ENCODE data around the gene WSCD1.

DNA sequence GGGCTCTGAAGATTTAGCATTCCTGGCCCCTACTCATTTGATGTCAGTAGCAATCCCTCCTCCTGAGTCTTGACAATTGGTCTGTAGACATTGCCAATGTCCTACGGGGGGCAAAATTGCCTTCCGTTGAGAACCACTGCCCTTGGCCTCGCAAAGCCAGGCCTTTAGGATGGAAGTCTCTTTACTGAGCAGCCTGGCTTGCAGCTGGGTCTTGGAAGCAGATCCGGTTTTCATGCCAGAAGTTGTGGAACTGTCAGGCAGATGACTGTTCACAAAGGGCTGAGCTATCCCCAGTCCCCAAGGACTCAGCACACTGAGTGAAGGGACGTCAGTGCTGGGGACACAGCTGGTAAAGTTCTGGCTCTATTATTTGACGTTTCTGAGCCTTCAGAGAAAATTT lies 83.2 kb downstream of the WSCD1 start:
- TF ChIP-seq, protein P1, sequence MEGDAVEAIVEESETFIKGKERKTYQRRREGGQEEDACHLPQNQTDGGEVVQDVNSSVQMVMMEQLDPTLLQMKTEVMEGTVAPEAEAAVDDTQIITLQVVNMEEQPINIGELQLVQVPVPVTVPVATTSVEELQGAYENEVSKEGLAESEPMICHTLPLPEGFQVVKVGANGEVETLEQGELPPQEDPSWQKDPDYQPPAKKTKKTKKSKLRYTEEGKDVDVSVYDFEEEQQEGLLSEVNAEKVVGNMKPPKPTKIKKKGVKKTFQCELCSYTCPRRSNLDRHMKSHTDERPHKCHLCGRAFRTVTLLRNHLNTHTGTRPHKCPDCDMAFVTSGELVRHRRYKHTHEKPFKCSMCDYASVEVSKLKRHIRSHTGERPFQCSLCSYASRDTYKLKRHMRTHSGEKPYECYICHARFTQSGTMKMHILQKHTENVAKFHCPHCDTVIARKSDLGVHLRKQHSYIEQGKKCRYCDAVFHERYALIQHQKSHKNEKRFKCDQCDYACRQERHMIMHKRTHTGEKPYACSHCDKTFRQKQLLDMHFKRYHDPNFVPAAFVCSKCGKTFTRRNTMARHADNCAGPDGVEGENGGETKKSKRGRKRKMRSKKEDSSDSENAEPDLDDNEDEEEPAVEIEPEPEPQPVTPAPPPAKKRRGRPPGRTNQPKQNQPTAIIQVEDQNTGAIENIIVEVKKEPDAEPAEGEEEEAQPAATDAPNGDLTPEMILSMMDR (conservative IDR thresholded peaks at IDR 0.05; ENCODE audit: low read length) = no peak
- no peak for TF ChIP-seq EZH2phosphoT487 (IDR thresholded peaks at IDR 0.05; ENCODE audit: borderline replicate concordance, low read depth, low read length)

Data from OCI-LY7 (cell line).